Activated T-cell treated with anti-CD3 and anti-CD28 coated beads, Interleukin-2, amount 50 U/mL, for 72 hours (primary cell): ENCODE data around the gene EIF4G3. TPM values are rescaled to one million over a fixed set of nuclear protein-coding genes. Genes with fewer than 3 reads are reported as not detected.
A peak's percentile ranks its signal among the peaks of the same experiment; 100 is the strongest.
"Not testable (repeated sequence)": the region's sequence is repeated elsewhere in the genome, so short reads cannot be mapped to it uniquely, and the experiment has no call there.

Source experiments
- ATAC-seq, 2 donors: fragments of 150-1000 bp; cut with Tn5 transposase; replicated peaks in 1 of 2; 2 replicates each; pipeline ENCODE4 v1.10.0; 2021; ENCODE audit warnings: moderate library complexity in 2 of 2, mild to moderate bottlenecking in 1 of 2
- DNase-seq, 2 donors: peaks; one replicate each; pipeline ENCODE4 v3.0.0; 2021 to 2022; ENCODE audit warnings: mixed read lengths in 1 of 2
- H3K27ac Mint-ChIP-seq: one replicate; pipeline ENCODE4 v1.8.0; 2022; ENCODE audit warnings: mild to moderate bottlenecking, moderate library complexity, mixed read lengths
- H3K27me3 Mint-ChIP-seq: one replicate; pipeline ENCODE4 v1.8.0; 2022; ENCODE audit warnings: low read depth, mixed read lengths
- H3K36me3 Mint-ChIP-seq, 2 donors: one replicate each; pipeline ENCODE4 v1.8.0; 2022; ENCODE audit warnings: mixed read lengths in 2 of 2, mild to moderate bottlenecking in 1 of 2; ENCODE audit not compliant: insufficient read depth in 2 of 2
- H3K4me1 Mint-ChIP-seq: one replicate; pipeline ENCODE4 v1.8.0; 2022; ENCODE audit warnings: low read depth, mixed read lengths
- H3K4me3 Mint-ChIP-seq, 2 donors: one replicate each; pipeline ENCODE4 v1.8.0; 2022; ENCODE audit warnings: mild to moderate bottlenecking in 2 of 2, mixed read lengths in 2 of 2, moderate library complexity in 2 of 2
- H3K9me3 Mint-ChIP-seq, 2 donors: one replicate each; pipeline ENCODE4 v1.8.0; 2022; ENCODE audit warnings: mixed read lengths in 2 of 2
- total RNA-seq, 2 donors: library from RNA; stranded (reverse); gene quantifications; one replicate each; pipeline ENCODE4 v1.2.3, GENCODE V29; 2022

Gene EIF4G3
- total RNA-seq, 2 donors from 2014 or later = 33.3 to 36.3 TPM

- peaks cover 7% of the 10 kb centered on the region for H3K4me1 Mint-ChIP-seq
- no peak overlapping the region for H3K27ac Mint-ChIP-seq
- peaks cover 2 to 3% of the 10 kb centered on the region in 2 donors for H3K36me3 Mint-ChIP-seq
- DNase-seq = no peak
- no peaks in the 10 kb centered on the region for H3K27me3 Mint-ChIP-seq
- H3K4me3 Mint-ChIP-seq = no peak overlapping the region
- no peak for ATAC-seq
- H3K9me3 Mint-ChIP-seq = no peaks in the 10 kb centered on the region
Measured at GRCh38 chr1:21034725-21035628, 141.7 kb downstream of the EIF4G3 start.

- H3K36me3 Mint-ChIP-seq = peaks cover 3 to 4% of the 10 kb centered on the region in 2 donors
- ATAC-seq (no peak), DNase-seq (no peak)
- no peaks in the 10 kb centered on the region for H3K27me3 Mint-ChIP-seq
- no peak overlapping the region for H3K27ac Mint-ChIP-seq
- no peak overlapping the region for H3K4me3 Mint-ChIP-seq
- H3K4me1 Mint-ChIP-seq = peaks cover 7% of the 10 kb centered on the region
- no peaks in the 10 kb centered on the region for H3K9me3 Mint-ChIP-seq
Measured at GRCh38 chr1:21032741-21033140, 144.0 kb downstream of the EIF4G3 start.

- H3K4me1 Mint-ChIP-seq = peaks cover 7% of the 10 kb centered on the region
- ATAC-seq (no peak), DNase-seq (no peak)
- no peak overlapping the region for H3K27ac Mint-ChIP-seq
- no peak overlapping the region for H3K4me3 Mint-ChIP-seq
- no peaks in the 10 kb centered on the region for H3K9me3 Mint-ChIP-seq
- H3K27me3 Mint-ChIP-seq = no peaks in the 10 kb centered on the region
- peaks cover 4 to 6% of the 10 kb centered on the region in 2 donors for H3K36me3 Mint-ChIP-seq
Measured at GRCh38 chr1:21030181-21030580, 146.5 kb downstream of the EIF4G3 start.

GRCh38 chr1:21028520-21029145, 148.1 kb downstream of the EIF4G3 start:
- peaks cover 4 to 6% of the 10 kb centered on the region in 2 donors for H3K36me3 Mint-ChIP-seq
- DNase-seq (no peak), ATAC-seq (no peak)
- H3K27ac Mint-ChIP-seq = no peak overlapping the region
- H3K4me3 Mint-ChIP-seq = no peak overlapping the region
- H3K4me1 Mint-ChIP-seq = peaks cover 6% of the 10 kb centered on the region
- H3K9me3 Mint-ChIP-seq = no peaks in the 10 kb centered on the region
- no peaks in the 10 kb centered on the region for H3K27me3 Mint-ChIP-seq

- Mint-ChIP-seq H3K36me3 (peaks cover 4 to 6% of the 10 kb centered on the region in 2 donors), H3K4me3 (no peak overlapping the region), H3K27me3 (no peaks in the 10 kb centered on the region), H3K4me1 (peaks cover under 1% of the 10 kb centered on the region), H3K9me3 (no peaks in the 10 kb centered on the region), H3K27ac (peak overlapping the region; percentile 17)
- DNase-seq = no peak
- ATAC-seq = no peak
Measured at GRCh38 chr1:21027805-21028204, 148.9 kb downstream of the EIF4G3 start.

- peaks cover 15% of the 10 kb centered on the region for H3K4me1 Mint-ChIP-seq
- no peak for ATAC-seq
Measured at GRCh38 chr1:21024918-21025317, 151.8 kb downstream of the EIF4G3 start.

GRCh38 chr1:21024136-21024896, 152.4 kb downstream of the EIF4G3 start:
- H3K36me3 Mint-ChIP-seq, H3K27ac Mint-ChIP-seq, H3K4me3 Mint-ChIP-seq, H3K27me3 Mint-ChIP-seq, ATAC-seq, H3K9me3 Mint-ChIP-seq, DNase-seq: not testable (repeated sequence)
- H3K4me1 Mint-ChIP-seq = peaks cover 15% of the 10 kb centered on the region

More at GRCh38 chr1:21024918-21025317, 151.8 kb downstream of the EIF4G3 start:
- H3K27me3 Mint-ChIP-seq = no peaks in the 10 kb centered on the region
- H3K36me3 Mint-ChIP-seq = peaks cover 2 to 4% of the 10 kb centered on the region in 2 donors
- no peaks in the 10 kb centered on the region for H3K9me3 Mint-ChIP-seq
- H3K4me3 Mint-ChIP-seq = no peak overlapping the region
- peak overlapping the region; percentile 31 for H3K27ac Mint-ChIP-seq
- no peak for DNase-seq

GRCh38 chr1:21022279-21023040, 154.2 kb downstream of the EIF4G3 start:
- H3K36me3 Mint-ChIP-seq = peaks cover 0 to 4% of the 10 kb centered on the region in 2 donors
- H3K9me3 Mint-ChIP-seq = no peaks in the 10 kb centered on the region
- H3K4me1 Mint-ChIP-seq = peaks cover 15% of the 10 kb centered on the region
- H3K4me3 Mint-ChIP-seq = peak overlapping the region; percentile 32 to 79
- DNase-seq (peak; percentile 30 to 37), ATAC-seq (peak; percentile 87 to 100)
- no peaks in the 10 kb centered on the region for H3K27me3 Mint-ChIP-seq
- peak overlapping the region; percentile 95 for H3K27ac Mint-ChIP-seq

- Mint-ChIP-seq H3K27ac (peak overlapping the region; percentile 65), H3K36me3 (peaks cover 0 to 3% of the 10 kb centered on the region in 2 donors), H3K4me3 (no peak overlapping the region), H3K27me3 (no peaks in the 10 kb centered on the region), H3K9me3 (no peaks in the 10 kb centered on the region), H3K4me1 (peaks cover 23% of the 10 kb centered on the region)
- no peak for ATAC-seq
- no peak for DNase-seq
Measured at GRCh38 chr1:21021311-21021710, 155.4 kb downstream of the EIF4G3 start.

GRCh38 chr1:21020151-21020550, 156.5 kb downstream of the EIF4G3 start:
- H3K9me3 Mint-ChIP-seq = no peaks in the 10 kb centered on the region
- no peak overlapping the region for H3K27ac Mint-ChIP-seq
- H3K4me3 Mint-ChIP-seq = no peak overlapping the region
- H3K36me3 Mint-ChIP-seq = peaks cover 0 to 3% of the 10 kb centered on the region in 2 donors
- no peaks in the 10 kb centered on the region for H3K27me3 Mint-ChIP-seq
- DNase-seq (no peak), ATAC-seq (no peak)
- peaks cover 30% of the 10 kb centered on the region for H3K4me1 Mint-ChIP-seq

- H3K9me3 Mint-ChIP-seq = no peaks in the 10 kb centered on the region
- no peak overlapping the region for H3K4me3 Mint-ChIP-seq
- peaks cover 30% of the 10 kb centered on the region for H3K4me1 Mint-ChIP-seq
- ATAC-seq (no peak), DNase-seq (no peak)
- H3K36me3 Mint-ChIP-seq = peaks cover 0 to 5% of the 10 kb centered on the region in 2 donors
- no peak overlapping the region for H3K27ac Mint-ChIP-seq
- H3K27me3 Mint-ChIP-seq = no peaks in the 10 kb centered on the region
Measured at GRCh38 chr1:21018673-21019072, 158.0 kb downstream of the EIF4G3 start.

- DNase-seq = no peak
- ATAC-seq = no peak
- Mint-ChIP-seq H3K27ac (no peak overlapping the region), H3K4me3 (no peak overlapping the region), H3K27me3 (no peaks in the 10 kb centered on the region), H3K9me3 (no peaks in the 10 kb centered on the region), H3K36me3 (peaks cover 0 to 5% of the 10 kb centered on the region in 2 donors), H3K4me1 (peaks cover 15% of the 10 kb centered on the region)
Measured at GRCh38 chr1:21013510-21013909, 163.2 kb downstream of the EIF4G3 start.
